Right lung (tissue), 5 donors: ENCODE data around the gene ATRNL1. TPM values are rescaled to one million over a fixed set of nuclear protein-coding genes. Genes with fewer than 3 reads are reported as not detected.

ENCODE experiments used
- DNase-seq, 2 donors: peaks; one replicate each; pipeline ENCODE4 v3.0.0-alpha.2; 2013
- polyA plus RNA-seq, 5 donors: library from polyadenylated mRNA; unstranded; fragments of 120-200 nt; gene quantifications; one replicate each; pipeline versions ENCODE4 v1.2.1 to v1.2.3, GENCODE V29; 2013; ENCODE audit warnings: inconsistent platforms in 1 of 5, low replicate concordance in 1 of 5; ENCODE audit not compliant: insufficient read length in 5 of 5, insufficient read depth in 1 of 5

The ATRNL1 gene
- polyA plus RNA-seq, 5 donors = 4.4 to 6.9 (median 5.7) TPM

DNA sequence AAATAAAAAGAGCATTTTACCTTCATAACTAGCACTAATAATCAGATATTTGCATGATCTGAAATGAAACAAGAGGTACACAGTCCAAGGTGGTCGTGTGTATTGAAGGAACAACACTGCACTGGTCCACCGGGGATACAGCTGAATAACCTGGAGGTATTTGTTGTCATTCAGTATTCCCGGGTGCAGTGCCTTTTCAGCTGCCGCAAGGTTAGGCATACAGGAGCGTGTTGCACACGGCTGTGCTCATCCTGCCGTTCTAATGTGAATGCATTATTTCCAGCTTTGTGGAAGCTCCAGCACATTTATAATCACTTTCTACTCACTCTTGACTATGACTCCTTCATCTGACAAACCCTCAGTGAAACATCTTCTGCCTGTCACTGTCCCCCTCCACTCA is 802.0 kb downstream of the ATRNL1 start:
- no peak for DNase-seq

- no peak for DNase-seq
Measured at GRCh38 chr10:115898242-115898641, 805.1 kb downstream of the ATRNL1 start.

DNA sequence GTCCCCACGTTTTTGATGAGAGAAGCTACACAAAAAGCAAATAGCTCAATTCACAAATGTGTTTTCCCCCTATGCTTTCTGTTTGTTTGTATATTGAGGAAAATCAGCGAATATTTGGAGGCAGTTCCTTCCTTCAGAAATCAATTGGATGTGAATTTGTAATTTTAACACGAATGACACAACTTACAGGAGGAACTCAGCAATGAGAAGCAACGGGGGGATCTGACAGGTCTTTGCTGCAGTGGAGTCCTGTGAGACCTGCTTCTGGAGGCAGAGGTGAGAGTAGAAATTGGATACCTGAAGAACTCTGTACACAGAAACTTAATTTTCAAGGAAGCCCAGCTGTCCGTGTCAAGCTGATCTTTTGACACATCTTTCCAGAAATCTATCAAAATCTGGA is 809.4 kb downstream of the ATRNL1 start:
- no peak for DNase-seq

DNA sequence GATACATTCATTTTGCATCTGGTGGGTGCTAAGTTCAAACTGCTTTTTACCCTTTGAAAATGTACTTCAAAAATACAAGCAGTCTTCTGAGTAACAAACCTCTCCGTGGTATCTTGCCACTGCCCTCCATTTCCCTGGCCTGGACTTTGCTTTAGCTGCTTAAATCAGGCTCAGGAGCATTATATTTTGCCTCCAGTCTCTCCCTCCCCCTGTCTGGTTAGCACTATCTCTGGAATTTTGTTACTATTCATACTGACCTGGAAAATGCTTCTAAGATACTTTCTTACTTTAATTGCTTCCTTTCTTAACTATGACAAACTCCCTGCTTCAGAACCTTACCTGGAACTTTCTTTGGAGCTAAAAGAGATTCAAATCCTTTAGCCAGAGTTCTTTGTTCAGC is 810.0 kb downstream of the ATRNL1 start:
- no peak for DNase-seq

DNA sequence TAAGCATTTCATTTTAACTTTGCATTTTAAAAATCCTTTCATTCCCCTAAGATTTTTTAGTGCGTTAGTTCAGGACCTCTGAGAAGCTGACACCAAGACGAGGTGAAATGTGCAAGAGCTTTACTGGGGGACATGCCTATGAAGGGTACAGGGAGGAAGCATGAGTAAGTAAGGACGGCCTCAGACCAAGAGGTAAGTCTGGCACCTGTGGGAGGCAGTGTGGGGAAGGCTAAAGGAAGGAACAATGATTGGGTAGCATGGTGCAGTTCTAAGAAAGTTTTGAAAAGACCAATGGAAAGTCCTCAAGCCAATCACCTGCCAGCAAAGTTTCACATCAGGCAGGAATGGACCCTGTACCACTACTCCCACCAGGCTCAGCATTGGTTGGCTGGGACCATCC is 810.7 kb downstream of the ATRNL1 start:
- no peak for DNase-seq

- DNase-seq = no peak
Measured at GRCh38 chr10:115909037-115909436, 815.9 kb downstream of the ATRNL1 start.

- DNase-seq = no peak
Measured at GRCh38 chr10:115909962-115910731, 817.0 kb downstream of the ATRNL1 start.

- no peak for DNase-seq
Measured at GRCh38 chr10:115914475-115914874, 821.3 kb downstream of the ATRNL1 start.

DNA sequence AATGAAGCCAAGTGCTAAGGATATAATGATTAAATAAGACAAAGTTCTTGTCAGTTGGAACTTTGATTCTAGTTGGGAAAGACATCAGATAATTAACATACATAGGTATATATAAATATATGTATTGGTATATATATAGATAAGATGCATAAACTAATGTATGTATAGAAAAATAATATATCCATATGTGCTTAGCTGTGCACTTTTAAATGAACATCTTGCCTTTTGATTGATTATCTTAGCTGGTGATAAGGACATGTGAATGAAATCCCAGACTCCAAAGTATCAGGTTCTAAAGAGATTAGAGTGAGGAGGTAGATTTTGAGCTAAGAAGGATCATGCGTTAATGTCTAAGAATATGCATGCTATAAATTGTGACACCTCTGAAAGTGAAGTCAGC is 822.3 kb downstream of the ATRNL1 start:
- no peak for DNase-seq

GRCh38 chr10:115918812-115919211 is 825.6 kb downstream of the ATRNL1 start:
- no peak for DNase-seq

GRCh38 chr10:115921795-115922194 is 828.6 kb downstream of the ATRNL1 start:
- DNase-seq = no peak

DNA sequence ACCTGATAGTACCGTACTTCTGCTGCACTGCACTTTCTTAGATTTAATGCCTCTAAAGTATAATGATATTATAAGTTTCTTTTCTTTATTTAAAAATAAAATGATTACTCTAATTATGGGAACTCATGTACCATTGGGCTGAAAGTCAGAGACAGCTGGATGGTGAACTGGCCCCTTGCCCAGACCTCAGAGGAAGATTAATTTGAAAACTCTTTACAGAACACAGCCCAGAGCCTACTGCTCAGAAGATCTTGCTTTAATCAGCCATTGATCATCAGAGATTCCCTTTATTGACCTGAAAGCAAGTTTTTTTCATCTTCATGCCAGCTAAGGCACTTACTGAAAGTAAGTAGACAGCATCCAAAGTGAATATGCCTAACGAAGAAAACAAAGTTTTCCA is 838.1 kb downstream of the ATRNL1 start:
- no peak for DNase-seq

GRCh38 chr10:115932099-115932498 is 838.9 kb downstream of the ATRNL1 start:
- no peak for DNase-seq

DNA sequence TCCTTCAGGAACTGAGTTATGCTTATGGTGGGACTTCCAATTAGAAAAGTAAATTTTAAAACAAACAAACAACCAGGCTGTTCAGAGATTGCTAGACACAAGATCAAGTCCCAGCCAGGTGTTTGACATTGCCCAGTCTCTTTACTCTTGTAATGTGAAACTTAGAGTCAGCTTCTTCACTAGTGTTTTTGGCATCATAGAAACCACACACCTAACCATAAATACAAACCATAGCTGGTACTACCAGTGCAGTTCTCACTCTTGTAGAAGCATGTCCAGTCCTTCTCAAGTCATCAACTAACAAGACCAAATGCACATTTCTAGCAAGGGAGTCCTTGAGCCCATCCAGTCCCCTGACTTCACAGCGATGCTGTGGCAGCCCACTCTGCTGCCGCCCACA is 839.9 kb downstream of the ATRNL1 start:
- no peak for DNase-seq

GRCh38 chr10:115935731-115936130 is 842.6 kb downstream of the ATRNL1 start:
- DNase-seq = no peak

DNA sequence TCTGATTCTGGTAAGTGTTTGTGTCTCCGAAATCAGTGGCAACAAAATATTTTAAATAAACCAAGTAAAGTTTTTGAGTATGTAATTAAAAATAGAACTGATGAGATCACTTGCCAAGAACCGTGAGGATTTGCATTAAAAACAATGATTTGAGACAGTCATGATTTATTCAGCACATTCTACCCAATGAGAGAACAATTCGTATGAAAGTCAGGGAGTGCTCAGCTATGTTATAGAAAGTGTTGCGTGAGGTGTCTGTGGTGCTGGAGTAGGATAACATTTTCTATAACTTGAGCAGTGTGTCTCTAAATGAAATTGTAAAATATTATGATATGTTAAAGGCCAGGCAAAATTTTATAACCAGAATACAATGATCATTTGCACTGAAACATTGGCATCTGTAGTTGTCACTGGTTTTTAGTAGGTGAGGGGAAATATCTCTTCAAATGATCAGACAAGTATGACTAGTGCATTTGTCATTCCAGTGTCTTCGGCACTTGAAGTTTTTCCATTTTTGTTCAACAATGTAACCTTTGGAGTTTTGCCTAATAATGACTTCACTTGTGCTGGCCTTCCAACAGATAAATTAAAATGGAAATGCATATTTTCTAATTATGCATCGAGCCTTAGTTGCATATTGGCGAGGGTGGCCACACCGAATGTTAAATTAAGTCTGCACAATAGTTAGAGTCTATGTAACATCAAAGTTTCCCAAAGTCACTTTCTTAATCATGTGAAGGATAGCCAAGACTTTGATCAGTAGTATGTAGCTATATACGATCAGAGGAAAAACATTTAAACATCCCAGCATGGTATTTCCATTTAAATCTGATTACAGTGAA is 844.0 kb downstream of the ATRNL1 start:
- DNase-seq = no peak

GRCh38 chr10:115937768-115938056 is 844.5 kb downstream of the ATRNL1 start:
- no peak for DNase-seq

DNA sequence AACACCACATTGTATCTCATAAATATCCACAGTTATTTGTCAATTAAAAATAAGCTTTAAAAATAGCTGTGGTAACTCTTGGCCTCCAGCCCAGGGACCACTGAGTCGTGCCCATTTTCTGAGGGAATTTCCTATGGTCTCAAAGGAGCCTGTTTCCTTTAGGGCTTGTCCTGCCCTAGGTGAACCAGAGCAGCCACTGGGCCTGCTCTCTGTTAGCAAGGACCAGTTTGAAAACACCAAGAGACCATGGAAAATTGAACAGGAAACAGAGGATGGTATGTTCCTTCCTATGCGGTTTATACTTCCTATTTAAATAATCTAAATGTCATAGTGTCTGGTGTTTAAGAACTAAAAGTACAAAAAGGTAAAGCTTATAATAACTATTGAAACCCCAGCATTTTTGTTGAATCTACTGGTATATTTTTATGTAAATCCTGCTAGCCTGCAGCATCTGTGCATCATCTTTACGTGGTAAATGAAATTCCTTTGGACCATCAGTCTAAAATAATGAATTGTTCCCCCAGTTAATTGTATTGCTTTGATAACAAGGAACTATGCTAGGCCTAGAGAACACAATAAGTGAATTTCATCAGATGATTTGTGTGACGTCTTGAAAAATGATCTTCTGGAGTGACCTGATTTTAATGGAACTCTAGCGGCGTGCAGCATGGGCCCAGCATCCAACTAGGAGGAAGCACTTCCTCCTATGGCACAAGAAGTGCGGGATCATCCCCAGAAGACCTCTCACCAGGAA is 846.1 kb downstream of the ATRNL1 start:
- no peak for DNase-seq

GRCh38 chr10:115941361-115941771 is 848.2 kb downstream of the ATRNL1 start:
- DNase-seq = peak in 1 of 2 donors; percentile 48

- DNase-seq = peak in 1 of 2 donors; percentile 7
Measured at GRCh38 chr10:115942101-115942500, 848.9 kb downstream of the ATRNL1 start.

GRCh38 chr10:115944538-115944937 is 851.4 kb downstream of the ATRNL1 start:
- DNase-seq = no peak

- no peak for DNase-seq
Measured at GRCh38 chr10:115945701-115946445, 852.7 kb downstream of the ATRNL1 start.
